Kidney epithelial cell (primary cell): ENCODE data around the gene BIRC3. TPM values are rescaled to one million over a fixed set of nuclear protein-coding genes. Genes with fewer than 3 reads are reported as not detected.
"Not testable (repeated sequence)": the region's sequence is repeated elsewhere in the genome, so short reads cannot be mapped to it uniquely, and the experiment has no call there.

Source experiments
- DNase-seq: peaks from one replicate; pipeline ENCODE4 v3.0.0-alpha.2; 2010; ENCODE audit warnings: low read depth
- H3K27me3 ChIP-seq: 2 replicates; pipeline ENCODE4 v1.6.0; 2011; ENCODE audit warnings: low read length; ENCODE audit not compliant: control insufficient read depth, insufficient read depth
- H3K36me3 ChIP-seq: 2 replicates; pipeline ENCODE4 v1.5.1; 2011; ENCODE audit warnings: low read length; ENCODE audit not compliant: control insufficient read depth, insufficient read depth
- H3K4me3 ChIP-seq: 2 replicates; pipeline ENCODE4 v1.5.1; 2011; ENCODE audit warnings: low read depth, mild to moderate bottlenecking, control low read depth, low read length
- total RNA-seq: library from RNA; depleted of rRNA; stranded (reverse); fragments of >200 nt; gene quantifications from 2 replicates; pipeline ENCODE4 v1.2.3, GENCODE V29; 2015
- TF ChIP-seq, protein P1 (sequence below): IDR thresholded peaks from 2 replicates; pipeline ENCODE4 v1.5.1; 2011; ENCODE audit warnings: mild to moderate bottlenecking, moderate library complexity, low read length, control low read depth, inconsistent platforms; ENCODE audit not compliant: insufficient read depth, poor library complexity, severe bottlenecking

Gene BIRC3
- total RNA-seq, 1 donor from 2014 or later = 10.0 TPM

DNA sequence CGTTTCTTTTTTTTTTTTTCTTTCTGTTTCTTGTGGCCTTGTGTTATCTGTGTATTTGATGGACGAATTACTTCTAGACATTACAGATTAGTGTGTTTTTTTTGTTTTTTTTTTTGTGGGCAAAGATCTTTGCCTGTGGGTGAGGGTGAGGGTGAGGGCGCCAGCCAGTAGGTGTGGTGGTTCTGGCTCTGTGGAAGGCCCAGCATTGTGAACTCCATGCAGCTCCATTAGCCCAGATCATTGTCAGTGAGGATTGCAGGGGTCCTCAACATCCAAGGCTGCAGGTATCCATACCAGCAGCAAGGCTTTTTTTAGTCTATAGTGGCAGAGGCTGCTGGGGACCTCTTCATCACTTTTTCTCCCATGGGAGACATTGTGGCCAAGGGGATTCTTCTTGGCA is 43.4 kb downstream of the BIRC3 start:
- Histone ChIP-seq H3K4me3 (no peak overlapping the region), H3K27me3 (no peaks in the 10 kb centered on the region), H3K36me3 (peaks cover 8% of the 10 kb centered on the region)
- TF ChIP-seq, protein P1, sequence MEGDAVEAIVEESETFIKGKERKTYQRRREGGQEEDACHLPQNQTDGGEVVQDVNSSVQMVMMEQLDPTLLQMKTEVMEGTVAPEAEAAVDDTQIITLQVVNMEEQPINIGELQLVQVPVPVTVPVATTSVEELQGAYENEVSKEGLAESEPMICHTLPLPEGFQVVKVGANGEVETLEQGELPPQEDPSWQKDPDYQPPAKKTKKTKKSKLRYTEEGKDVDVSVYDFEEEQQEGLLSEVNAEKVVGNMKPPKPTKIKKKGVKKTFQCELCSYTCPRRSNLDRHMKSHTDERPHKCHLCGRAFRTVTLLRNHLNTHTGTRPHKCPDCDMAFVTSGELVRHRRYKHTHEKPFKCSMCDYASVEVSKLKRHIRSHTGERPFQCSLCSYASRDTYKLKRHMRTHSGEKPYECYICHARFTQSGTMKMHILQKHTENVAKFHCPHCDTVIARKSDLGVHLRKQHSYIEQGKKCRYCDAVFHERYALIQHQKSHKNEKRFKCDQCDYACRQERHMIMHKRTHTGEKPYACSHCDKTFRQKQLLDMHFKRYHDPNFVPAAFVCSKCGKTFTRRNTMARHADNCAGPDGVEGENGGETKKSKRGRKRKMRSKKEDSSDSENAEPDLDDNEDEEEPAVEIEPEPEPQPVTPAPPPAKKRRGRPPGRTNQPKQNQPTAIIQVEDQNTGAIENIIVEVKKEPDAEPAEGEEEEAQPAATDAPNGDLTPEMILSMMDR = no peak
- DNase-seq = no peak

DNA sequence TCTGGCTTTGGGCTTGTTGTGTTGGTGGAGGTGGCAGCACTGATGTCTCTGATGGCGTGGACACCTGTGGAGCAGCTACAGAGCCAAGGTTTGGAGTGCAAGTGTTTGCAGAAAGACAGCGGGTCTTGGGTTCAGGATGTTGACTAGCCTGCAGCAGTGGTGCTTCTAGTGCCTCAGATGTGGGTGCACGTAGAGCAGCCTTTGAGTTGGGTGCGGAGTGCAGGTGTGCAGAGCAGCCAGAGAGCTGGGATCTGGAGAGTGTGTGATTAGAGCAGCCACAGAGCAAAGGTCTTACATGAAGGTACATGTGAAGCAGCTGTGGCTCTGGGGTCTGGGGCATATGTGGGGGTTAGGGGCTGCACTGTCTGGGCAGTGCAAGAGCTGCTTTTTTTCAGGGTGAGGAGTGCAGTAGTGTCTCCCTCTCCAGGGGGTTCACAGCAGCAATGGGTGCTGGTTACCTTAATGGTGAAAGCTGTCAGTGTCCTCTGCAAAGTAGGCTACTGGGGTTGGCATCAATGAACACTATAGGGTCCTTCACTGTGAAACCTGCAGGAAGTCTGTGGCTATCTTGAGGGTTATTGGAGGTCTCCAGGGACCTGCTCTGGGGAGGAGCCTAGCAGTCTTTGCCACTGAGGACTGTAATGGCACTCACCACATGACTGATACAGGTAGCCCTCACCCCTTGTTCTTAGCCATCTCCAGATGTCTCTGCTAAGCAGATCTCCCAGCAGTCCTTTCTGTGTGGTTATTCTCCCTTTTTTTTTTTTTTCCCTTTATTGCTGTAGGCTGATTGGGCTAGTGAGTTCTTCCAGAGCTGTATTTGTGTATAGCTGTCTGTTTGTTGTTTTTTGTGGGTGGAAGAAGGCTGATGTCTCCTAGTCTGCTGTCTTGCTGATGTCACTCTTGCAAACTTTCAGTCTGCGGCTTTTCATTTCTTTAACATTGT is 44.1 kb downstream of the BIRC3 start:
- H3K36me3 ChIP-seq = peaks cover 8% of the 10 kb centered on the region
- no peaks in the 10 kb centered on the region for H3K27me3 ChIP-seq
- no peak for DNase-seq
- no peak overlapping the region for H3K4me3 ChIP-seq
- TF ChIP-seq, protein P1 = no peak

DNA sequence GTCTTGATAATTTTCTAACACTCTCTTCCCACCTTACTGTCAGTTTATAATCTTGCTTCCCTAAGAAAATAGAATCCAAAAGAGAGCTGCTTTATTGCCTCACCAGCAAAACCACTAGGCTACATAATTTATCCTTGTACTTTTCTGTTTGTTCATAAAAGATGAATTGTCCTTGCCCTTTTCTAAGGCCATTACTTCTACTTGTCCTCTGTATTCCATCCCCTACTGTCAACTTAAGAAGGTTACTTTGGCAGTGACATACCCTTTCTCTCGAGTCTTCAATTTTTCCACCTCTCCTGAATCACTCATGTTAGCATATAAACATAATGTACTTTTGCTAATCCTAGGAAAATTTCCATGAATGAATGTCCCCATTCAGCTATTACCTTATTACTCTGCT is 47.7 kb downstream of the BIRC3 start:
- peaks cover 8% of the 10 kb centered on the region for H3K36me3 ChIP-seq
- TF ChIP-seq, protein P1 = no peak

DNA sequence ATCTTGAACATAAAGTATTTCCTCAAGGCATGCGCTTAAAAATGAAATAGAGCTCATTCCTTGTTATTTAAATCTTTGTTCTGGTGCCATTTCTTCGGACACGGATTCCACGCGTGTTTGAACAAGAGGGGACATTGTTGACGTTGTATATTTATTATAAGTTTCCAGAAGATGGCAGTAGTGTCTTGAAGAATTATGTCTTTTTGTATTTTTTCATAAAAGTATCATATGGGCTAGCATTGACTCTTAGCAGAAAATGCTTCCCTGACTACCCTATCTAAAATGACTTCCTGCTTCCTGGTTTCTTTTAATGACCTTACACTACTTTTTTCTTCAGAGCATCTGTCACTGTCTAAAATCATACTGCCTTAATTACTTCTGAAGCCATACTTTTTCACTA is 50.1 kb downstream of the BIRC3 start:
- H3K27me3 ChIP-seq = no peaks in the 10 kb centered on the region
- DNase-seq = no peak
- TF ChIP-seq, protein P1 = no peak
- H3K36me3 ChIP-seq = peaks cover 2% of the 10 kb centered on the region
- H3K4me3 ChIP-seq = no peak overlapping the region

More for the DNA sequence above, 47.7 kb downstream of the BIRC3 start:
- DNase-seq = no peak
- Histone ChIP-seq H3K27me3 (no peaks in the 10 kb centered on the region), H3K4me3 (no peak overlapping the region)

DNA sequence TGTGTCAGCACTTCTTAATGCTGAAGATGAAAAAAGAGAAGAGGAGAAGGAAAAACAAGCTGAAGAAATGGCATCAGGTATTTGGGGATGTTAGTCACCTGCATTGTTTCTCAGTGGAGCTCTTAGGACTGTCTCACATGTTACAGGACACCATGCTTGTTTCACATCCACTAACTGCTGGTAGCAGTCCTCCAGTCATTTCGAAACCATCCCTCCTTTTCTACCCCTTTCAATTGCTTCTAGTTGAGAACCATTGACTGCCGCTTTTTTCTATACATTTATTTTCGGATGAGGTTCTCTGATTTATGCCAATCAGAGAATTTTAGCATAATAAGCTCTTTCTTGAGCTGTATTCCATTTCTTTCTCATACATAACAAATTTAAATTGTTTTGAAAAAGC is 51.2 kb downstream of the BIRC3 start:
- TF ChIP-seq, protein P1 = no peak
- Histone ChIP-seq H3K36me3 (peaks cover 2% of the 10 kb centered on the region), H3K27me3 (no peaks in the 10 kb centered on the region), H3K4me3 (no peak overlapping the region)
- no peak for DNase-seq

DNA sequence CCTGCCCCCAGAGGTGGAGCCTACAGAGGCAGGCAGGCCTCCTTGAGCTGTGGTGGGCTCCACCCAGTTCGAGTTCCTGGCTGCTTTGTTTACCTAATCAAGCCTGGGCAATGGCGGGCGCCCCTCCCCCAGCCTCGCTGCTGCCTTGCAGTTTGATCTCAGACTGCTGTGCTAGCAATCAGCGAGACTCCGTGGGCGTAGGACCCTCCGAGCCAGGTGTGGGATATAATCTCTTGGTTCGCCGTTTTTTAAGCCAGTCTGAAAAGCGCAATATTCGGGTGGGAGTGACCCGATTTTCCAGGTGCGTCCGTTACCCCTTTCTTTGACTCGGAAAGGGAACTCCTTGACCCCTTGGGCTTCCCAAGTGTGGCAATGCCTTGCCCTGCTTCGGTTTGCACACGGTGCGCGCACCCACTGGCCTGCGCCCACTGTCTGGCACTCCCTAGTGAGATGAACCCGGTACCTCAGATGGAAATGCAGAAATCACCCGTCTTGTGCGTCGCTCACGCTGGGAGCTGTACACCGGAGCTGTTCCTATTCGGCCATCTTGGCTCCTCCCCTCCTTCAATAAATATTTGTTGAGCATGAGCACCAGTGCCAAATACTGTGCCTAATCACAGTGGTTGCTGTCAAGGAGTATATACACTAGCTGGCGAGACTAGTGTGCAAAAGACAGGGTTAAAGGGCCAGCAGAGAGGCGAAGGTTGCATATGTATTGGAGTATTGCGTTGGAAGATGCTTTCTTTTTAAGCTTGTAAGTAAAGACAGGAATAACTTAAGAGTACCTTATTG is 57.5 kb downstream of the BIRC3 start:
- DNase-seq, H3K36me3 ChIP-seq, H3K4me3 ChIP-seq, H3K27me3 ChIP-seq: not testable (repeated sequence)
